Activated CD4-positive, alpha-beta T cell treated with anti-CD3 and anti-CD28 coated beads, Interleukin-2, Interleukin-6, amounts not matched to agents 100 ng/mL and 50 ng/mL, durations not matched to agents 16 hours and 8 hours (primary cell): ENCODE results near the gene SIGLEC7.

Experiments used
- DNase-seq: peaks from one replicate; pipeline ENCODE4 v3.0.0-alpha.2; 2020

SIGLEC7 gene

DNA sequence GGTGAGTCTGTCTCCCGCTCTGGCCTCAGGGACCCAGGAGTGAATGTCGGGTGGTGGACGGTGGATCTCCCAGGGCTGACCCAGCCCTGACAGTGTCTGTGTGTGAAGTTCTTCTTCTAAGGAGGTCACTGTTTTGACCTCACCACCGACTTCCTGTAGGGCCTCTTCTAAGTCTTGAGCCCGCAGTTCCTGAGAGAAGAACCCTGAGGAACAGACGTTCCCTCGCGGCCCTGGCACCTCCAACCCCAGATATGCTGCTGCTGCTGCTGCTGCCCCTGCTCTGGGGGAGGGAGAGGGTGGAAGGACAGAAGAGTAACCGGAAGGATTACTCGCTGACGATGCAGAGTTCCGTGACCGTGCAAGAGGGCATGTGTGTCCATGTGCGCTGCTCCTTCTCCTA lies at the start of gene SIGLEC7:
Gene SIGLEC7, plus strand, starts transcription at position 183 of the 400 bp plus-strand sequence. Its CDS starts 69 bp downstream, at position 252.
- DNase-seq = no peak

DNA sequence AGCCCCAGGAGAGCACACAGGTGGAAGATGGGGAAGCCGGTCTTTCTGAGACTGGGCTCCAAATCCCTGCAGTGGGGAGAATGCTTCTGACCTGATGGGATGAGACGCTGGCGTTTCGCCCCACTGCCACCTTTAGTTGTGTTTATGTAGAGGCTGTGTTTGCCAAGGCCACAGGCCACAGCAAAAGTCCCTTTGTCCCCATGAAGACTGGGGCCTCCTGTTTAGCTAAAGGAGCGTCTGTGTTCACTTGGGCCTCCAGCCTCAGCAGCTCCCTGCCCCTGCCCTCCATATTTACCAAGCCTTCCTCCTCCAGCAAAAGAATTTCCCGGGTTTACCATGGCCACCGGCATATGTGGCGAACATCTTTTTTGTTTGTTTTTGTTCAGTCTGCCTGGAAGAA lies 49.0 kb upstream of the SIGLEC7 start:
- no peak for DNase-seq

DNA sequence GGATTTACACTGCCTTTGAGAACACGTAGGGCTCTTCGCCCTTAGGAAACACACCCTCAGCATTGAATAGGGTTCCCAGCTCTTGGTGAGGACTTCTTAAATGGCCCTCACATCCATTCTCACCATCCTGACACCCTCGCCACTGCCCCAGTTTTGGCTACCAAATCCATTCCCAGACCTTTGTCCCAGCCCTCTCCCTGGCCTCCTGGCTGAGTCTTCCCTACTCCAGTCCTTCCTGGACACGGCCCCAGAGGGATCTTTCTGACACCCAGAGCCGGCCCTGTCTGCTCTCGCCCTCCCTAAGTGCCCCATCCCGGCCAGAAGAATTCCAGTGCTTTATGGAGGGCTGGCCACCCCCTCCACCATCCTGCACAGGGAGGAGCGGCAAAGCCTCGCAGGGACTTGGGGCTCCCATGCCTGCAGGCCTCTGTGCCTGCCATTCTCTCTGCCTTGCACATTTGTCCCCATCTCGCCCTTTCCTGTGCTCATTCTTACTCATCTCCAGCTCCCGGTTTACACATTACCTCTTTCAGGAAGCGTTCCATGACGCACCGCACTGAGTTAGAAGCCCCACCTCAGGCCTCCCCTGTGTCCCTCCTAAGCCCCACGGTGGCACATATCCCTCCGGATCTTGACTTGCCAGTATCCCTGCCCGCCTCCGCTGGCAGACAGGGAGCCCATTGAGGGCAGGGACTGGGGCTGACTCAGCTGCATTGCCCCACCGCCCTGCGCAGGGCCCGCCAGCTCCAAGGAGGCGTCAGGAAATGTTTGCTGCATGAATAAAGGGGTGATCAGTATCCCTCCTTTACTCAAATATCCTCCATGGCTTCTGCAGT lies 48.4 kb upstream of the SIGLEC7 start:
- DNase-seq = no peak

DNA sequence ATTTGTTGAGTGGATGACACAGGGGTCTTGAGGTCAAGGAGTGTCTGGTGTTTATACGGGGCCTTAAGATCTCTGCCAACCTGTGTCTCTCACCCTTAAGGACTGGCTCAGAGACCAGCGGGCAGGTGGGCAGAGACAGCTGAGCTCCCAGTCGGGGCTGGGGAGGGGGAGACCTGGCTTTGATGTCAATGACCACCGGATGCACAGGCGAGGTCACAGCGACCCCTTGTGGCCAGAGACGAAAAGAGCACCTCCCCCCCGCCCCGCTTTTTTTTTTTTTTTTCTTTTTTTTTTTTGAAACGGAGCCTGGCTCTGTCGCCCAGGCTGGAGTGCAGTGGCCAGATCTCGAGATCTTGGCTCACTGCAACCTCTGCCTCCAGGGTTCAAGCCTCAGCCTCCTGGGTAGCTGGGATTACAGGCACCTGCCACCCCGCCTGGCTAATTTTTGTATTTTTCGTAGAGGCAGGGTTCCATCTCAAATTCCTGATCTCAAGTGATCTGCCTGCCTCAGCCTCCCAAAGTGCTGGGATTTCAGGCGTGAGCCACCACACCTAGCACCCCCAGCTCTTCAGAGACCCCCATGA lies 47.3 kb upstream of the SIGLEC7 start:
- peak; percentile 36 for DNase-seq

DNA sequence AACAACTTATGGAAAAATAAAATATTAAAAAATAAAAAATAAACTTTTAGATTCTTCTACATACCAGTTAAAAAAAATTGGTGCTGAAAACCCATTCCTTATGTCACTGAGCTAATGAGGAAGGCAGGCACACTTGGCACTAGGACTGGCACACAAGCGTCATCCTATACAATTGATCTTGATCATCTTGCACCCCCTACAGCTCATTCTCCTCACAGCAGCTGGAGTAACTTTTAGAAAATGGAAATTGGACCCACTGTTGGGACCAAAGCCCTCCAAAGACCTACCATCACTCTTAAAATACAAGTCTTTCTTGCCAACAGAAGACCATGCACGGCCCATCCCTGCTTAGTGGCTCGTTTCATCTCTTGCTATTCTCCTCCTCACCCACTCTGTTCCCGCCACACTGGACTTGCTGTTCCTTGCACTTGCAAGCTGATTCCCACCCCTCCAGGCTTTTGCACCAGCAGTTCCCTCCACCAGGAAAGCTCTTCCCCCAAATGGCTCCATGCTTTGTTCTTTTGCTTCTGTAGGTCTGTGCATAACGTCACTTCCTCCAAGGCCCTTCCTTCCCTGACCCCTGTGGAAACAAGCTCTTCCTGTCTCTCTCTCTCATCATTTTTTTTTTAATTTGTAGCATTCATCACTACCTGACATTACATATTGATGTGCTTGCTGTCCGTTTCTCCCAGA lies 45.5 kb upstream of the SIGLEC7 start:
- DNase-seq = no peak

DNA sequence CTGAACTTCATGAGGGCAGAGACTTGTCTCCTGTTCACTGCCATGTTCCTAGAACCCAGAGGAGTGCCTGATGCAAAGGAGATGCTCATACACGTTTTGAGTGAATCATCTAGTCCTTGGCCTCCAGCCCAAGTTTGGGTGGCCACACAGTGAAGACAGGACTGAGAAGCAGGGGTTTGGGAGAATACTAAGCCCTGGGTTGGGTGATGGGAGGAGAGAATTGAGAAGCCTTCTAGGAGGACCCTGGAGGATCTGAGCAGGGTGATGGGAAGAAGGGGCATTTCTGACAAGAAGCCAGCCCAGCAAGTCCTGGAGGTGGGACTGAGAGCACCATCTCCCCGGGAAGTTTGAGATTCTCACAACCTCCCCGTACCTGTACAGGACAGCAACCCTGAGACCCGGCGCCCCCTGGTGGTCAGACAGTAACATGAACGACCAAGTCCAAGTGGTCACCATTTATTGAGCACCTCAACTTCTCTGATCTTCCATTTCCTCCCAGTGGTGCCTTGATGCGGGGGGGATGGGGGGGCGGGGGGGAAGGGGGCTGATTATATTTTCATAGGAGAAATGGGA lies 44.8 kb upstream of the SIGLEC7 start:
- peak; percentile 79 for DNase-seq

DNA sequence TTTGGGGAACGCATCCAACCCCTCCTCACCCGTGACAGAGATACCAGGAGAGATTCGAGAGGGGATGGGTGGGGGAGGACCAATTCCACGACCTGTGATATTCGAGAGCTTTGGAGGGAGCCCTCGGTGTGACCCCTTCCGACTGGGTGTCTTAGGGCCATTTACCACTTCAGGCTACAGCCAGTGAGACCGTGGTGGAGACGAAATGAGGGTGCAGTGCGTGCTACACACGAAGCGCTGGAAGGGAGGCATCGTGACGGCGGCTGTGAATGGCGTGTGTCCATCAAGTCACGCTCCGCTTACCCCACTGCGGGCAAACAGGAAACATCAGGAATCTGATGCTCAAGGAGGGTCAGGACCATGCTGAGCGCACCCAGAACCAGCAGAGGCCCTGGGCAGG lies 44.3 kb upstream of the SIGLEC7 start:
- no peak for DNase-seq

DNA sequence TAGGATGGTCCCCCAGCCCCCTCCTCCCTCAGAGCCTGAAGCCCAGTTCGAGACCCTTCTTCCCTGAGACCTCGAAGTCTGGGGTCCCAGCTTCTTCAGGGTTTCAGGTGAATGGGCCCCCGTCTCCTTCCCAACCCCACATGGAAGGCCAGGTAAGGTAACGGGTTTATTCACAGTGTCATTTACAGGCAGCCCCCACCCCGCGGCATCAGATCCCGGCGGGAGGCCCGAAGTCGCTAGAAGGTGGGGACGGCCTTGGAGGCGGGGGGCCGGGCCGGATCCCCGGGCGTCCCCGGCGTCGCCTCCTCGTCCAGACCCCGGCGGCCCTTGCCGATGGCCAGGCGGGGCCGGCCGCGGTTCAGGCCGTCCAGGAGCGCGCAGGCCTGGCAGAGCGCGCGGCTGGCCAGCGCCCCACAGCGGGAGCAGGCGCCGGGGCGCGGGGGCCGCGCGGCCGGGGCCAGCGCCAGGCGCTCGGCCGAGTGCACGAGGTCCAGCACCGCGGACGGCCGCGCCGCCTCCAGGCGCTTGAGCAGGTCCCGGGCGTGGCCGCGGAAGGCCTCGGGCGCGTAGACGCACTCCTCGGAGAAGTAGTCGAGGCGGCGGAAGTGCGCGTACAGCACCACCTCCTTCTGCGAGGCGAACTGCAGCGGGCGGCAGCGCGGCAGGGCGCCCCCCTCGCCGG lies 43.6 kb upstream of the SIGLEC7 start:
- peak; percentile 25 for DNase-seq

DNA sequence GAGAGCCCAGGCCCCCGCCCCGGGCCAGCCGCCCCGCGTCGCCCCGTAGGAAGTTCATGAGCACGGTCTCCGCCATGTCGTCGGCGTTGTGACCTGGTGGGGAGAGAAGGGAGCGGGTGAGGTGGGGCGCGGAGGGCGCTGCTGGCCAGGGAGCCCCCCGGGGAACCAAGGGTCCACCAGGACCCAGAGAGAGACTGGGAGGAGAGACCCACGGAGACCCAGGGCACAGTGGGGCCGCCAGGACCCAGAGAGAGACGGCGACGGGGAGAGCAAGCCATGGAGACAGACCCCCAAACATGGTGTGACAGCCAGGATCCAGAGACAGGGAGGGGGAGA lies 43.1 kb upstream of the SIGLEC7 start:
- DNase-seq = no peak

DNA sequence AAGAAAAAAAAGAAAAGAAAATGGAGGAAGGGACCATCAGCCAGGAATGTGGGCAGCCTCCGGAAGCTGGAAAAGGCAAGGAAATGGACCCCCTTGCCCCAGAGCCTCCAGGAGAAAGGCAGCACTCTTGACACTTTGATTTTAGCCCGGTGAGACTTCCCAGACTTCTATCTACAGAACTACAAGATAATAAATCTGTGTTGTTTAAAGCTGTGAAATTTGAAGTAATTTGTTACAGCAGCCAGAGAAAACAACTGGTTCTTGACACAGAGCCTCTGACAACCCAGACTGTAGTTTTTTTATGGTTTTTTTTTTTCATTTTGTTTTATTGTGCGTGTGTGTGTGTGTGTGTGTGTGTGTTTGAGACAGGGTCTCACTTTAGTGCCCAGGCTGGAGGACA lies 41.5 kb upstream of the SIGLEC7 start:
- no peak for DNase-seq

DNA sequence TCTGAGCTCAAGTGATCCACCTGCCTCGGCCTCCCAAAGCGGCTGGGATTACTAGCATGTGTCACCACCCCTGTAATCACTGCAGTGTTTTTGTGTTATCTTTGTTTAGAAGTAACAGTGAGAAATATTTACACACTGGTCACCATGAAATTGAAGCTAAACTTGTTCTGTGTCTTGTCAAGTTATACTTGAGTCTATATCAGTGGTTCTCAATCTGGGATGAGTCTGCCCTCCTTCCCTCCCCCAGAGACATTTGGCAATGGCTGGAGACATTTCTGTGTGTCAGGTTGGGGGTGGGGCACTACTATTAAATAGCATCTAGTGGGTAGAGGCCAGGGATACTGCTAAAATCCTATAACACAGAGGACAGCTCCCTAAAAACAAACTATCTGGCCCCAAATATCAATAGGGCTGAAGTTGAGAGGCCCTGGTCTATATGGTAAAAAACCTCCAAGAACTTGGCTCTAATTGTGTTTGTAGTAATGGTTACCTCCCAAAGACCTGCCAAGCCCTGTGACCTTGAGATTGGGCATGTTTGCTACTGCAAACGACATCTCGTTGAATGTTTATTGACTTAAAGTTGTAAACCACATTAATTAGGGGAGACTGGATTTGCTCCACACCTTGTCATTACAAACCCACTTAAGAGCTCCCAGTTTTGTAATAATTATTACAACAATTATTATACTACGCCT lies 40.8 kb upstream of the SIGLEC7 start:
- DNase-seq = no peak

DNA sequence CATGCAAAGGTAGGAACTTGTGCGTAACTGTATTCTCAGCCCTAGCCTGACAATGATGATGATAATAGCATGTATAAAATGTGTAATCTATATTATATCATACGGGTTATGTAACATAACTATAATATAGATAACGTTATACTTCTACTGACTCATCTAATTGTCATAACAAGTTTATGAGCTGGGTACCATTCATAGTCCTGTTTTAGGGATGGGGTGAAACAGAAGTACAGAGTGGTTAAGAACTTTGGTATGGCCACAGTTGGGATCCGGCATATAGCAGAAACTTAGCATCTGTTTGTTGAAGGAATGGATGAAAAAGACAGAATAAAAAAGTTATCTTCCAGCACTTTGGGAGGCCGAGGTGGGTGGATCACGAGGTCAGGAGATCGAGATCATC lies 39.1 kb upstream of the SIGLEC7 start:
- DNase-seq = no peak

DNA sequence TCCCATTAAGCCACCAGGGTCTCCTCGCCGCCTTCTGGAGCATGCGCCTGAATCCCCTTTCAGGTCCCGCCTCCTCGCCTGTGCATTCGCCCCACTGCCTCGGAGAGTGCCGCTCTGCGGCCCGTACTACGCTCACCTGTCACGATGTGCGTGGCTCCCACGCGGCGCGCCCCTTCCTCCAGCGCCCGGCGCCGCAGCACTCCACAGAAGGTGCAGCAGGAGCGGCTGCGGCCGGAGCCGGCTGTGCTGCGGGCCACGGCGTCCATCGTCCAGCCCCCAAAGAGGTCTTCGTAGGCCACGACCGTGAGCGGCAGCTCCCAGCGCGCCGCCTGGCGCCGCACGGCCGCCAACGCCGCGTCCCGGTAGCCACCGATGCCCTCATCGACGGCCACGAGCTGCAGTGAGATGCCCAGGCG lies 38.2 kb upstream of the SIGLEC7 start:
- DNase-seq = no peak

DNA sequence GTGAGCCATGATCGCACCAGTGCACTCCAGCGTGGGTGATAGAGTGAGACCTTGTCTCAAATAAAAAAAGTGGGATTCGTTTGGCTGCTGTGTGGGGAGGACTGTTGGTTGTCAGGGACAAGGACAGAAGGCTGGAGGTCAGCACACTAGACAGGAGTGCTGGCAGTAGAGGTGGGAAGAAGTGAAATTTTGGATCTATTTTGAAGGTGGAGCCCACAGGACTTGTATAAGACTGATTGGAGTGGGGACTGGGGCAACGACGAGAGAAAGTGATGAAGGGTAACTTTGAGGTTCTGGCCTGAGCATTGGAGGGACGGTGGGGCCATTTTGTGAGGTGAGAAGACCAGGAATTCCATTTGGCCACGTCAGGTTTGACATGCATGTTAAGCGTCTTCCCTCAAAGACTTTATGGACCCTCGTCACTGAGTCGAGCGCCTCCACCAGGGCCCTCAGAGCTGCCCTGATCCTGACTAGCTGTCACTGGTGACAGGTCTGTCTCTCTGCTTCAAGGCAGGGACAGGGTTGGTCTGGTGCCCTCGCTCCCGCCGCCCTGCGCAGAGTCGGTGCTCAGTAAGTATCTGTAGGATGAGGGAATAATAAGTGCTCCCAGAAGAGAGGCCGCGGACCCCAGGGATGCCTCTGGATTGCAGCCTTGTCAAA lies 34.6 kb upstream of the SIGLEC7 start:
- DNase-seq = no peak

DNA sequence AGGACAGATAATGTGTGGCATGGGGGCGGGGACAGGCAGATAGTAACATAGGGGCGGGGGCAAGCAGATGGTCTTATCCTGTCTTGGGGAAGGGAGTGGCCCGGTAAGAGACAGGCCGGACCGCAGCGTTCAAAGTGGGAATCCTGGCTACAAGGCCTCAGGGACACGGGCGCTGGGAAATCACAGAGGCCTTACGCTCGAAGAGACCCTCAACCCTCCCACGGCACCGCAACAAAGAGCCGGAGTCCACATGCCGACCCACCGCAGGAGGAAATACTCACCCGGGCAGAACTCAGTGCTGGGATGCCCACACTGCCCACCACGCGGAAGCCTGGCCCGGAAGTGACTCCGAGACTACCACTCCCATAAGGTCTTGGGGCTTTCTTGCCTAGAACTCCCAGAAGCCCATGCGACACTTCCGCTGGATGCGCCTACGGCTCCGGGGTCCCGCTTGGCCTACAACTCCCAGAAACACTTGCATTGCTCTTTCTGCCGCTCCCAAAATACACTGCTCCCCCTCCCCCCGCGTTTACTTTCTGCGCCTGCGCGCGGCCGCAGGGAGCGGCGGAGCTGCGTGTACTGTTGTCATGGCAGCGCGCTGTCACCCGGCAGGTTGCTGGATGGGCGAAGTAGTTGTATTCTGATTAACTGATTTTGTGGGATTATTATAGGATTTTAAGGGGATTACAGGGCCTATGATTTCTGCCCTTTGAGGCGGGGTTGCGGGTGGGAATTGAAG lies 33.9 kb upstream of the SIGLEC7 start, which contains the start of gene CTU1:
Gene CTU1, minus strand, starts transcription at position 344 of the 739 bp plus-strand sequence. CDS start 3,840 bp downstream, outside the sequence.
- peak; percentile 99 for DNase-seq

DNA sequence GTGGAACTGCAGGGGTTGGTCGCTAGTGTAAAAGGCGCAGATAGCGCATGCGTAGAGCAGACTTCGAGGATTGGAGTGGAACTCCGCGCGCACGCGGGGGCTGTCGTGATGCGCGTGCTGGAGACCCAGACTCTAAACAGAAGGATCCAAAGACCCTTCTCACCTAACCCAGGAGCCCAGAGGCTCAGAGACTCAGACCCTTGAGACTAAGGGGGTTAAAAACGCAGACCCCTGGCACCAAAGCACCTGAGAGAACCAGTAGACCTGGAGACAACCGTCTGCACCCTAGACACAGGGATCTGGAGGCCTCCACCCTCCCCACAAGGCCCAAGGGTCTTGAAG lies 33.3 kb upstream of the SIGLEC7 start:
- DNase-seq = no peak

DNA sequence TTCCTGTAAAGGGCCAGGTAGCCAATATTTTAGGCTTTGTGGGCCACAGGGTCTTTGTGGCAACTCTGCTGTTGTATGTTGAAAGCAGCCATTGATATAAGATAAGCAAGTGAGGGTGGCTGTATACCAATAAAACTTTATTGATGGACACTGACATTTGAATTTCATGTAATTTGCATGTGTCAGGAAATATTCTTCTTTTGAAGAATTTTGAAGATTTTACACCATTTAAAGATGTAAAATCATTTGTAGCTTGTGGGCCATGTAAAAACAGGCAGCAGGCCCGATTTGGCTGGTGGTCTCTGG lies 31.5 kb upstream of the SIGLEC7 start:
- DNase-seq = no peak

DNA sequence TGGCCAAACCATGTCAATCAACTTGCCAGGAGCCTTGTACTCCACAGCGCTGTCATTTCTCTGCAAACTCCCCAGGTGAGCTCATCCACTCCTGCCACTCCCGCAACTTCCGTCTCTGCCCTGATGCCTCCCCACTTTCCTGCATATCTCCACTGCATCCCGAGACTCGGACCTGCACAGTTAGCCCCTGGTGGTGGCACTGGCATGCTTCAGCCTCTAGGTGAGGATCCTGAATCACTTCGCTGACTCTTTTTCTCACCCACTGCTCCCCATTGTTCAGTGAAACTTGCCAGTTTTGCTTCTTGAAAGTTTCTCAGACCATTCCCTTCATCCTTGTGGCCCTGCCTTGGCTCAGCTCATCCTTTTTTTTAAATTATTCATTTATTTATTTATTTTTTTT lies 30.5 kb upstream of the SIGLEC7 start:
- no peak for DNase-seq

DNA sequence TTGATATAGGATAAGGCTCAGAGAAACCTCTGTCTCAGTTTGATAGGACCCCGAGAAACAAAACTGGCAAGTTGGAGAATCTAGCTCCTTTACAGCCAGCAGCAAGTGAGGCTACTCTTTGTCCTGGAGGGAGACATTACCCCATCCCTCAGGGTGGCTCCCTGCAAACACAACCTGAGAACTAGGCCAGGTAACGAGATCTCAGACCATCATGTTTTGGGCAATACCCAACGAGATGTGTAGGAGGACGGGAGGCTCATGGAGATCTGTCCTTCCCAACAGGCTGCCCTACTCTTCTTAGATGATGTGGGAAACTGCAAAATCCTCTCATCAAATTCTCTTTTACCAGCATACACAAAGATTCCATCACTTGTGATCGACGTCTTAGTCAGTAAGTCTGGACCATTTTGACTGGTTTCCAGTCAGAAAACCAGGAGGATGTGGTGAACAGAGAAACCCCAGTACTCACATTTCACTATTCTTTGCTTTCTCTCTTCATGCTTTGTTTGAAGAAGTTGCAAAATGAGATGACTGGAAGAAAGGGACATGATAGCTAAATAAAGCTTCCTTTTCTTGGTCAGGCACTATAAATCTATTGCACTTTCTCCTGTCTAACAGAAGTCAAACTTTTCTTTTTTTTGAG lies 27.9 kb upstream of the SIGLEC7 start:
- DNase-seq = peak; percentile 81

DNA sequence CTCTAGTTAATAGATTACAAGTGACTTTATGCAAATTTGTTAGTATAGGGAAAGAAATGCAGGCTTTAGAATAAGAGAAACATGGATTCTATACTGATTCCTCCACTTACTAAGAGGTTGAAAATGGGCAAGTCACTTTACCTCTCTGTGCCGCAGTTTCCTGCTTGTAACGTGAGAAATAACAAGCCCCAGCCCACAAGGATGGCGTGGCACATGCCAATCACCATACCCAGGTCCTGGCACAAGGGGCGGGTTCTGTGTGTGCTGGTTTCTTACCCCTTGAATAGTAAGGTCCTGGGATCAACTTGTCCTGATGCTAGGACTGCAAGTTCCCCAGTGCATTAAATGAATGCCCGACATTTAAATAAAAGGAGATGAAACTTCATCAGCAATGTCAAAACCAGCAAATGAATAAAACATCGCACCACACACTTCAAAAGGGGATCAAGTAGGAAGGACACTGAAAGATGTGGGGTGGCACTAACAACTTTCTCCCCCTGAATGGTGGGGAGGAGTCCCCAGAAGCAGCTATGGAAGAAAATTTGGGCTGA lies 25.3 kb upstream of the SIGLEC7 start:
- peak; percentile 58 for DNase-seq

DNA sequence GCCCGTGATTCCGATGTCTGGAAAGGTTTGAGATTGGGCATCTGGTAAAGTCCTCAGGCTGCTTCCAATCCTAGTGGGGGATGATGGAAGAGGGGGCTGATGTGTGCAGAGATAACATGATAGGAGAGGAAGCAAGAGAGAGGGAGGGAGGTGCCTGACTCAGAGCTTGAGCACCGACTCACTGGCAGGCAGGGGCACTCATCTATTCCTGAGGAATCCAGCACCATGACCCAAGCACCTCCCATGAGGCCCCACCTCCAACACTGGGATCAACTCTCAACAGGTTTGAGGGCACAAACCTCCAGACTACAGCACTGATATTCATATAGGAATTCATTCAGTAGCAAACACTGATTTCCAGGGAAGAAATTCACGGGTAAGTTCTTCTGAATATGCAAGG lies 23.0 kb upstream of the SIGLEC7 start:
- no peak for DNase-seq
